Heart left ventricle (tissue), 13 donors: ENCODE measurements around the gene SNRPD1.

Source experiments
- POLR2A ChIP-seq, 2 donors: fragments of 450-650 bp; IDR thresholded peaks; one replicate each; pipeline ENCODE4 v1.6.1; 2017; ENCODE audit warnings: antibody characterized with exemption in 2 of 2, mild to moderate bottlenecking in 2 of 2, moderate library complexity in 2 of 2
- TF ChIP-seq, protein P1 (sequence below), 12 donors: fragments of 200-600 bp; sonication (generic) in 4 of 12; IDR thresholded peaks; one replicate each; pipeline versions ENCODE4 v1.5.0 to v1.8.0; 2018 to 2022; ENCODE audit warnings: antibody characterized with exemption in 12 of 12, mild to moderate bottlenecking in 5 of 12
- donor health status: ischemic (EF 13 %, LVEDD 7.1; RV severe dilation, severe dysfunction).
- donor health status: DM: no; HTN: yes; CAD: no.
- donor health status: DM: no; HTN: no; CAD: no.
- donor health status: ischemic (EF 25% LVEDD 6.9; RV normal size, moderate dysfunction).
- donor health status: ischemic (EF 25% LVEDD 5.7; RV mildly dilated, moderate dysfunction).
- donor health status: ischemic (EF 35%, LVEDD 5.7; RV mildly dilated, moderate dysfunction).
- donor health status: nonischemic (EF 11% LVEDD 7.7; RV severe dilation, severe dysfunction).
- donor health status: DM: yes; HTN: yes; CAD: no.
- donor health status: PGD.
- donor health status: ischemic (EF 29% LVEDD 5.4; RV normal size, mild dysfunction).
- donor health status: nonischemic (EF 23%, LVEDD 6.1; RV moderate dilation, normal function).

GRCh38 chr18:21652073-21652472 is 40.0 kb downstream of the SNRPD1 start:
- TF ChIP-seq, protein P1, sequence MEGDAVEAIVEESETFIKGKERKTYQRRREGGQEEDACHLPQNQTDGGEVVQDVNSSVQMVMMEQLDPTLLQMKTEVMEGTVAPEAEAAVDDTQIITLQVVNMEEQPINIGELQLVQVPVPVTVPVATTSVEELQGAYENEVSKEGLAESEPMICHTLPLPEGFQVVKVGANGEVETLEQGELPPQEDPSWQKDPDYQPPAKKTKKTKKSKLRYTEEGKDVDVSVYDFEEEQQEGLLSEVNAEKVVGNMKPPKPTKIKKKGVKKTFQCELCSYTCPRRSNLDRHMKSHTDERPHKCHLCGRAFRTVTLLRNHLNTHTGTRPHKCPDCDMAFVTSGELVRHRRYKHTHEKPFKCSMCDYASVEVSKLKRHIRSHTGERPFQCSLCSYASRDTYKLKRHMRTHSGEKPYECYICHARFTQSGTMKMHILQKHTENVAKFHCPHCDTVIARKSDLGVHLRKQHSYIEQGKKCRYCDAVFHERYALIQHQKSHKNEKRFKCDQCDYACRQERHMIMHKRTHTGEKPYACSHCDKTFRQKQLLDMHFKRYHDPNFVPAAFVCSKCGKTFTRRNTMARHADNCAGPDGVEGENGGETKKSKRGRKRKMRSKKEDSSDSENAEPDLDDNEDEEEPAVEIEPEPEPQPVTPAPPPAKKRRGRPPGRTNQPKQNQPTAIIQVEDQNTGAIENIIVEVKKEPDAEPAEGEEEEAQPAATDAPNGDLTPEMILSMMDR (IDR thresholded peaks at IDR 0.05), result no peak
- TF ChIP-seq POLR2A (IDR thresholded peaks at IDR 0.05), result no peak
